Measurements from ENCODE around the gene PARD3B.

GRCh38 chr2:205460217-205460616 is 914.9 kb downstream of the PARD3B start:
- TF ChIP-seq CTCF (conservative IDR thresholded peaks at IDR 0.05; ENCODE audit: low read depth, low read length): no peak
- no peak for TF ChIP-seq EZH2 (IDR thresholded peaks at IDR 0.05; ENCODE audit: borderline replicate concordance, low read depth, low read length, poor library complexity, severe bottlenecking)

All from A673 (cell line).